Measurements from ENCODE around the gene MAP1B. TPM values are rescaled to one million over a fixed set of nuclear protein-coding genes. Genes with fewer than 3 reads are reported as not detected.

Gene MAP1B
- total and polyA plus RNA-seq, 2 of the 4 experiments (the other 2 are of a cell fraction): 41.1 to 183 TPM

- ATAC-seq (ENCODE audit: low read depth): no peak
- DNase-seq: no peak
- no peak overlapping the region for H3K4ac ChIP-seq (ENCODE audit: low read depth, low read length)
- H2AK9ac ChIP-seq (replicated peaks; ENCODE audit: low read depth, low read length, poor library complexity): no peak overlapping the region
- ChIA-PET POLR2A (ENCODE audit: unreplicated experiment) (no interaction called here), CTCF (no interaction called here)
- H3K9me1 ChIP-seq (ENCODE audit: insufficient read depth, low read length): peaks cover 2% of the 10 kb centered on the region; the same call in 1 of the 2 replicates
- H2AK5ac ChIP-seq (ENCODE audit: low read depth, low read length): no peak overlapping the region
- peaks cover 13% of the 10 kb centered on the region for H3K4me1 ChIP-seq (ENCODE audit: control insufficient read depth, insufficient read depth, low read length)
- dilution Hi-C loops (cut with HindIII; ENCODE audit: low sequenced_read_pairs, unreplicated experiment): no loop called here
- no peak overlapping the region for H3K9ac ChIP-seq (ENCODE audit: low read depth, low read length)
- no peaks in the 10 kb centered on the region for H3K9me3 ChIP-seq (ENCODE audit: control insufficient read depth, insufficient read depth, low read length)
- no peak overlapping the region for H2BK5ac ChIP-seq (ENCODE audit: low read depth, low read length, poor library complexity, severe bottlenecking)
- no peak overlapping the region for H2BK20ac ChIP-seq (ENCODE audit: low read depth, low read length)
- no peak overlapping the region for H3K4me3 ChIP-seq (ENCODE audit: insufficient read depth, low read depth, low read length)
- no peak overlapping the region for H3K23ac ChIP-seq (ENCODE audit: low read depth, low read length)
- no peak overlapping the region for H3K56ac ChIP-seq (ENCODE audit: extremely low read depth, insufficient read depth, low read length)
- H3K18ac ChIP-seq (ENCODE audit: low read depth, low read length): no peak overlapping the region
- in situ Hi-C loops (cut with MboI; ENCODE audit: low sequenced_read_pairs): no loop called here
- H4K91ac ChIP-seq (ENCODE audit: insufficient read depth, low read depth, low read length): no peak overlapping the region
- BruUV-seq (replicated peaks): no TSS peak
- no peak overlapping the region for H3K4me2 ChIP-seq (ENCODE audit: low read depth, low read length)
- no peak overlapping the region for H2BK120ac ChIP-seq (ENCODE audit: low read depth, low read length)
- H2BK15ac ChIP-seq (ENCODE audit: low read depth, low read length): no peak overlapping the region
- no peaks in the 10 kb centered on the region for H3K36me3 ChIP-seq (ENCODE audit: control insufficient read depth, insufficient read depth, low read length)
- H2AFZ ChIP-seq (replicated peaks; ENCODE audit: low read length, poor library complexity): no peak overlapping the region
- H3K79me1 ChIP-seq (ENCODE audit: low read depth in 1 of 2, low read length in 2 of 2): peaks cover 13 to 37% of the 10 kb centered on the region in 2 experiments
- no peak overlapping the region for H4K8ac ChIP-seq (ENCODE audit: low read depth in 2 of 2, low read length in 2 of 2)
- no peaks in the 10 kb centered on the region for H3K27me3 ChIP-seq (ENCODE audit: control insufficient read depth, insufficient read depth, low read length)
- intact Hi-C loops (cut with micrococcal nuclease): no loop called here
- no peak overlapping the region for H3K14ac ChIP-seq (replicated peaks; ENCODE audit: low read depth, low read length)
- no peak overlapping the region for H4K5ac ChIP-seq (ENCODE audit: low read depth, low read length)
- no peak overlapping the region for H3K27ac ChIP-seq (ENCODE audit: insufficient read depth, low read length)
- 0 out of 2 replicates have a peak, but pooled peaks cover 4% of the 10 kb centered on the region for H4K20me1 ChIP-seq (ENCODE audit: insufficient read depth, low read length)
- no peak for TF ChIP-seq RCOR1 (IDR thresholded peaks at IDR 0.05; ENCODE audit: insufficient replicate concordance, low read length)
- no peak for TF ChIP-seq RAD21 (IDR thresholded peaks at IDR 0.05; ENCODE audit: low read length)
- TF ChIP-seq USF2 (IDR thresholded peaks at IDR 0.05; ENCODE audit: low read depth, low read length): no peak
- TF ChIP-seq, protein P1, sequence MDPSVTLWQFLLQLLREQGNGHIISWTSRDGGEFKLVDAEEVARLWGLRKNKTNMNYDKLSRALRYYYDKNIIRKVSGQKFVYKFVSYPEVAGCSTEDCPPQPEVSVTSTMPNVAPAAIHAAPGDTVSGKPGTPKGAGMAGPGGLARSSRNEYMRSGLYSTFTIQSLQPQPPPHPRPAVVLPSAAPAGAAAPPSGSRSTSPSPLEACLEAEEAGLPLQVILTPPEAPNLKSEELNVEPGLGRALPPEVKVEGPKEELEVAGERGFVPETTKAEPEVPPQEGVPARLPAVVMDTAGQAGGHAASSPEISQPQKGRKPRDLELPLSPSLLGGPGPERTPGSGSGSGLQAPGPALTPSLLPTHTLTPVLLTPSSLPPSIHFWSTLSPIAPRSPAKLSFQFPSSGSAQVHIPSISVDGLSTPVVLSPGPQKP (IDR thresholded peaks at IDR 0.05; ENCODE audit: borderline replicate concordance, low read depth, low read length): no peak
- no peak for TF ChIP-seq MXI1 (IDR thresholded peaks at IDR 0.05; ENCODE audit: borderline replicate concordance, low read depth, low read length)
- no peak for TF ChIP-seq RFX5 (IDR thresholded peaks at IDR 0.05; ENCODE audit: low read depth, low read length)
- no peak for TF ChIP-seq POLR2A (IDR thresholded peaks at IDR 0.05; ENCODE audit: low read depth, low read length)
- TF ChIP-seq CHD1 (IDR thresholded peaks at IDR 0.05; ENCODE audit: low read depth, low read length): no peak
- TF ChIP-seq CTCF (conservative IDR thresholded peaks at IDR 0.05; ENCODE audit: low read depth, low read length): no peak
- no peak for TF ChIP-seq MAFK (IDR thresholded peaks at IDR 0.05; ENCODE audit: low read depth, low read length)
- TF ChIP-seq NFE2L2 (IDR thresholded peaks at IDR 0.05; ENCODE audit: low read depth, low read length): no peak
- no peak for TF ChIP-seq SMC3 (IDR thresholded peaks at IDR 0.05; ENCODE audit: low read depth, low read length)
- TF ChIP-seq MAZ (IDR thresholded peaks at IDR 0.05; ENCODE audit: borderline replicate concordance, low read depth, low read length): no peak
- no peak for TF ChIP-seq BHLHE40 (IDR thresholded peaks at IDR 0.05; ENCODE audit: low read depth, low read length)
- no peak for TF ChIP-seq FOS (IDR thresholded peaks at IDR 0.05; ENCODE audit: low read depth, low read length)
- no peak for TF ChIP-seq CEBPB (IDR thresholded peaks at IDR 0.05; ENCODE audit: low read depth, low read length)
Observed at GRCh38 chr5:72252008-72252407, 144.7 kb downstream of the MAP1B start.
